Skin epidermis (tissue), 12 donors: ENCODE data around the gene TMEM132C.
"Not testable (repeated sequence)": the region's sequence is repeated elsewhere in the genome, so short reads cannot be mapped to it uniquely, and the experiment has no call there.

Source experiments
- H3K27ac ChIP-seq, 21 experiments: fragments of 200-600 bp; sonication (generic) in 11 of 21; one replicate each; pipeline ENCODE4 v1.5.0; 2020; ENCODE audit warnings: mild to moderate bottlenecking in 3 of 21, inconsistent platforms in 2 of 21, moderate library complexity in 2 of 21
- H3K4me3 ChIP-seq, 7 experiments: fragments of 200-600 bp; sonication (generic) in 2 of 7; one replicate each; pipeline ENCODE4 v1.5.0; 2020; ENCODE audit warnings: inconsistent platforms in 2 of 7, mild to moderate bottlenecking in 2 of 7, moderate library complexity in 1 of 7

Gene TMEM132C

DNA sequence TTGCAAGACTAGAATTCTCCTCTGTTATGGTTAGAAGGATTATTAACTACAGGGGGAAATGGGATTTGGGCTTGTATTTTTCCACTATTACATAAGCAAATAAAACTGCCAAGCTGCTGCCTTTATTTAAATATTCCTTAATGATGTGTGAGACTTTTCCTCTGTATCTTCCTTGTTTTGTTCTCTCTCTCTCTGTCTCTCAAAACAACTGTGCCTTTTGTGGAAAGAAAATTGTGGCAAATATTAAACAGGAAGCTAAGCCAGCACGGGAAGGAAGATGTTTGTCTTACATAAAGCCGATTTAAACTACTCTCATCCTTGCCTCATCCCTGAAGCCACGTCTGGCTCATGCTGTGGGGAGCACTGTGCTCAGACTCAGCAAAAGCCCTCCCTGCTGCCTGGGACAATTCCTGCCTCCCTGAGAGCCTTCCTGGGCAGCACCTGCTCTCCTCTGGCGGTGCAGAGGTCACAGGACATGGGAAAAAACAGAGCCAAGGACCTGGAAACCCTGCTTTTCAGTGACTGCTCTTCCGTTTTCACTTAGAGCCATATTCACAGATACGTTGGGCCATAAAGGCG lies 319.6 kb downstream of the TMEM132C start:
- Histone ChIP-seq H3K4me3 (no peak overlapping the region), H3K27ac (no peak overlapping the region)

DNA sequence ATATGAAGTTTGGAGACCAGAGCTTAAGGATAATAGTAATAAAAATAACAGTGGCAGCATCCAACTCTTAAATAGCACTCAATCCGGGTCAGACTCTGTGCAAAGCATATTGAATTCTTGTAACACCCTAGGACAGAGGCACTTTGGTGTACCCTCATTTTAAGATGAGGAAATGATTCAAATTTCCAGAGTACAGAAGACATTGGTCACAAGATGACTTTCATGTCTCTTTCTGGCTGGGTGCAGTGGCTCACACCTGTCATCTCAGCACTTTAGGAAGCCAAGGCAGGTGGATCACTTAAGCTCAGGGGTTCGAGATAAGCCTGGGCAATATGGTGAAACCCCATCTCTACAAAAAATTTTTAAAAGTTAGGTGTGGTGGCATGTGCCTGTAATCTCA lies 320.9 kb downstream of the TMEM132C start:
- no peak overlapping the region for H3K4me3 ChIP-seq
- H3K27ac ChIP-seq, result no peak overlapping the region

DNA sequence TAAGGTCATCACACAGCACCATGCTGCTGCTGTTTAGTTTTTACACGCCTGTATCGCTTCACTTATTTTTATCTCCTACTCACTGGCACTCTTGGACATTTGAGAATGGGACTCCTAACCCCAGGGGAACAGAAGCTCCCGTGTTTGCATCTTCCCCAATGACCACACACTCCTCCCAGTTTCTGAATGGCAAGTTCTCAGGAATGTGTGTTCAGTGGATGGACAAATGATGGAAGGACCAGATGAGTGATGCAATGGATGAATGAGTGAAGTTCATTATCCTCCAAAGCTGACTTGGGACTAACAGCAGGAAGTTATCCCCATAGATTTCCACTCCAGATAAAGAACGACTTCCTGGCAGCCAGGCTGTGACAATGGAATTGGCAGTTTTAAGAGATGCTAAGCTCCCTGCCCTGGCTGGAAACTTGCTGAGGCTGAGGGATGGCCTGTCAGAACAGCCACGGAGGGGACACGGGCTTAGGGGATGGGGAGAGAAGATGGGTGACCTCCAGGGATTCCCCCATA lies 325.3 kb downstream of the TMEM132C start:
- no peak overlapping the region for H3K27ac ChIP-seq
- H3K4me3 ChIP-seq, result no peak overlapping the region

DNA sequence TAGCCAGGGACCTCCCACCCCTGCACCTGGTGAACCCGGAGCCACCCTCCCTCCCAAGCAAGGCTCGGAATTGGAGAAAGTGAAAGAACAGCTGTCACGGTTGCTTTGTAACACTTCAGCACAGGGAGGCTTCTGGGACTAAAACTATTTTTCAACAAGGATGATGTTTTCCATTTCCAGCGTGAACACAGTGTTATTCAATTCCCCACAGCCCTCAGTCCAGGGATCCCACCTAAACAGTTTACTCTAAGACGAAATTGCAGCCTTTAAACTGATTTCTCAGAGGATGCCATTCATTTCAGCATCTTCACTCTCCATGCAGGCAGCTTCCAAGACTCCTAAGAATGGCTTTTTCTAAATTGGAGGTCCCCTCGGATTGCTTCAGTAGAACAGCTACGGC lies 327.6 kb downstream of the TMEM132C start:
- no peak overlapping the region for H3K4me3 ChIP-seq
- no peak overlapping the region for H3K27ac ChIP-seq

DNA sequence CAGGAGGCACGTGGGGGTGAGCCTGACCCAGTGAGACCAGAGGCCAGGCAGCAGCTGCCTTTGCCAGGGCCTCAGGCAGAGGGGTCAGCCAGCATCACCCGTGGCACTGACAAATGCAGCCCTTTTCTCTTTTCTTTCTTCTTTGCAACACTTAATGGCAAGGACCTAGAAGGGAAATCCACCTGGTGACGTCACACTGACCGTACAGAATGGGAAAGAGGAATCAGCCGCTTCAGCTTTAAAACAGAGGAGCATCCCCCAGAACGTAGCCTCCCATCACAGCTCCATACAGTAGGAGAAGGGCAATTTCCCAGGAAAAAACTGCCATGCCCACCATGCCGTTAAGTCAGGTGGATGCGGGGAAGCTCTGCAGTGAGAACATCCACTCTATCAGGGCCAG lies 328.6 kb downstream of the TMEM132C start:
- Histone ChIP-seq H3K4me3 (no peak overlapping the region), H3K27ac (no peak overlapping the region)

DNA sequence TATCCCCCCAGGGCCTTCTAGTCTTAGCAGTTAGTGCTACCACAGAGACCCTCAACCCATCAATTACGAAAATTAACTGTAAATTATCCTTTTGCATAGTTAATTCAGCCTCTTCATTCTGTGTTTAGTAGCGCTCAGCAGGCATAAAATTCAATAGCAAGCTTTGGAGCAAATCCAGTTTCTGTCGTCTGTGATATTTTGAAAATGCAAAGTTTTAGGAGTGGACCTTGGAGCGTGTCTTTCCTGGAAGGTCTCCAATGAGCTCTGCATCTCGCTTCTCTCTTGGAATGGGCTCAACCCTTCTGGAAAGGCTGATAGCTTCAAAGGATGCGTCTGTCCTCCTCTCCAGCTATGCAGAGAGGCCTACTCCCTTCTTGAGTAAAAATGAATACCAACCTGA lies 333.9 kb downstream of the TMEM132C start:
- Histone ChIP-seq H3K27ac (no peak overlapping the region), H3K4me3 (no peak overlapping the region)

DNA sequence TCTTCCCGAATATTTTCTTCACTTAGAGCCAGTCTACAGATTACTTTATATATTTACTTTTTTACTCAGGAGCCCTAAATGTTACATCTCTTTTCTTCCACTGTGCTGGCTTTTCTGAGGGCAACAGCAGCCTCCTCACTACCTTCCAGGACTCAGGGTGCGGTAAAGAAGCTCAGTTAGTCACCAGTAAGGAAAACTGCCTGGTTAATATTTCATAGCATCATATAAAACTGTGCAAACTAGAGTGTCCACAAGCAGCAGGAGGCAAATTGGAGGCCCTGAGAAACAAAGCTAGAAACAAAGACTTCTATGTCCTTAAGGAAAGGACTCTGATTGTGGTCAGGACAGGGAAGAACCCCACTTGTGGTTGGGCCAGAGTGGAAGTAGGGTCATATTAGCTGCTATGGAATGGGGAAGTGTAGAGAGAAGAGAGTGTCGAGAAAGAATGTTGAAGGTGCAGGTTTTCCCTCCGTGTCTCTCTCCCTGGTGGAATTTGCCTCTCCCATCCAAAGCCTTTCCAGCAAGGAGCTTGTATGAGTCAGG lies 336.7 kb downstream of the TMEM132C start:
- H3K4me3 ChIP-seq, result no peak overlapping the region
- H3K27ac ChIP-seq, result no peak overlapping the region

DNA sequence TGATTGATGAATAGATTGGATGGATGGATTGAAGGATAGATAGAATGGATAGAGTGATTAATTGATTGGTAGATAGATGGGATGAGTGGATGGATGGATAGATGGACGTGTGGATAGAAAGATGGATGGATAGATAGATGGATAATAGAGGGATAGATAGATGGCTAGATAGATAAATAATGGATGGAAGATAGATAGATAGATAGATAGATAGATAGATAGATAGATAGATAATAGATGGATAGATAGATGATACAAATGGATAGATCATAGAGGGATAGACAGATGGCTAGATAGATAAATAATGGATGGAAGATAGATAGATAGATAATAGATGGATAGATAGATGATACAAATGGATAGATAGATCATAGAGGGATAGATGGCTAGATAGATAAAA lies 337.2 kb downstream of the TMEM132C start:
- H3K4me3 ChIP-seq, H3K27ac ChIP-seq: not testable (repeated sequence)

DNA sequence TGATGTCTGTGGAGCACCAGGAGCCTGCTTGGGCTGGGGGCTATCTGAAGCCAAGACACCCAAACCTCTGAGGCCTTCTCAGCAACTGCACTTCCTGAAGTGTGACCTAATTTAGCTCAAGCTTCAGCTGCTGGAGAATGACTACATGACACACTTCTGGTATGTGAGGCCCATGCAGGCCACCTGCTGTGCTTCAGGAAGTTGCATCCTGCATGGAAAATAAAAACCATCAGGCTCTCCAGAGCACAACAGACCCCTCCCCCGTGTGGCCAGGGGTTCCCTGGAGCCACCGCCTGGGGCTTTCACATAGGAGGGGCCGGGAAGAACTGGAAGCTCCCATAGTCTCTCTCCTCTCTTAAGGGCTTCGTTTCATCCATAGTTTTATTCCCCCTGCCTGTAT lies 339.1 kb downstream of the TMEM132C start:
- Histone ChIP-seq H3K27ac (no peak overlapping the region), H3K4me3 (no peak overlapping the region)

DNA sequence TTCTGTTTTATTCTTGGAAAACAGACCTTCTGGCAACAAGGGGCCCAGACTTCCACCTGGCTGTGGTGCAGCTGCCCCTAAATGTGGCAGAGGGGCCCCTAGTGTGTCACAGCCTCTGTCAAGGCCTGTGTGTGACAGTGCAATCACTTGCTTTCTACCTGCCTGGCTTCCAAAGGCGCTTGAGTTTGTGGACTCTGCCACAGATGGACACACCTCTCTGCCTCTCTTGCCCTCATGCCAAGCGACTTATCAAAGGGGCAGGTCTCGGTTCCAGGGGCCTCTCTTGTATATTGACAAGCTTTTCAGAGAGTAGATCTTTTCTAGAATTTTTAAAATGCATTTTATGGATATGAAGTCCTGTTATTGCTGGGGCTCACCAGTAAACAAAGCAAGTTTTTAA lies 339.6 kb downstream of the TMEM132C start:
- H3K4me3 ChIP-seq, result no peak overlapping the region
- H3K27ac ChIP-seq, result no peak overlapping the region

DNA sequence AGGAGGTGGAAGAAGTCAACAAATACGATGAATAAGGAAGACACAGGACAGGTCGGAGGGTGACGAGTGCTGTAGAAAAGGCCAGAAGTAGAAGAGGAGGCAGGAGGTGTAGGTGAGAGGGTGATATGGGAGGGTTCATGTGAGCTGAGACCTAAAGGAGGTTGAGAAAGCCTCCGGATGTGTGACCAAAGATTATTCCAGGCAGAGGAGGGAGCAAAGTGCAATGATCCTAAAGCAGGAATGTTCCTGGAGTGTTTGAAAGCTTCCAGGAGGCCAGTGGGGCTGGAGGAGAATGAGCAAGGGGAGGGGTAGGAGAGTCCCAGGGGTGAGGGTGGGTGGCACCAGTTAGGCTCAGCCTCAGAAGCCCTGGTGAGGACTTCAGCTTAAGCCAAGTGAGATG lies 340.0 kb downstream of the TMEM132C start:
- no peak overlapping the region for H3K4me3 ChIP-seq
- no peak overlapping the region for H3K27ac ChIP-seq

DNA sequence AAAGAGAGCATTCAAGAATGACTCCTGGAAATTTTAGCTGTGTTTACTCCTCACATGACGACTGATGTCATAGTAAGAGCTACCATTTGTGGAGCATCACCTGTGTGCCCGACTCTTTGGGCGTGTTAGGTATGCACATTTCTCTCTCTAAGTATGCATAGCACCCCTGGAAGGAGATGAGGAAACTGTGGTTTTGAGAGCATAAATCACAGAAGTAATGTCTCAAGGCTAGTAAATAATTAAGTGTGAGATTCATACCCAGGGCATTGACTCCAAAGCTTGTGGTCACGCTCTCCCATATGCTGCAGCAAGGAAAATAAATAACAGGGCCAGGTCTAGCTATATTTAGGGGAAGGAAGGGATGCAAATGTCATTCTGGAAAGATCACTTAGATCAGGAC lies 340.7 kb downstream of the TMEM132C start:
- no peak overlapping the region for H3K27ac ChIP-seq
- H3K4me3 ChIP-seq, result no peak overlapping the region

DNA sequence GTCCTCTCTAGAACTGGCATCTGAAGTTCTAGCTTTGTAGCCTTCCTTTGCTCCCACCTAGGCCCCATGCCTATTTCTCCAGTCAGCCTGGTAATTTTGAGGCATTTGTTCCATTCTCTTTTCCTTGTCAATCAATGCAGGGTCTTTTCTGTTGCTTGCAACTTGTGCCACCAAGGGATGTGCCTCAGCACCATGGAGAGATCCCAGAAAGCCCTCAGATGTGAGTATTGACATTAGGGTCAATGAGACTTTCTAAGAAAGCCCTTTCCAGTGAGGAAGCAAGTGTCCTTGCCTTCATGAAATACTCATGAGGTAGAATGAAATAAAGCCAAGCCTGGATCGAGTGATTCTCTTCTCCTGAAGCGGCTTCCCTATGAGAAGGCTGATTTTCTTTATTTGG lies 342.9 kb downstream of the TMEM132C start:
- no peak overlapping the region for H3K27ac ChIP-seq

DNA sequence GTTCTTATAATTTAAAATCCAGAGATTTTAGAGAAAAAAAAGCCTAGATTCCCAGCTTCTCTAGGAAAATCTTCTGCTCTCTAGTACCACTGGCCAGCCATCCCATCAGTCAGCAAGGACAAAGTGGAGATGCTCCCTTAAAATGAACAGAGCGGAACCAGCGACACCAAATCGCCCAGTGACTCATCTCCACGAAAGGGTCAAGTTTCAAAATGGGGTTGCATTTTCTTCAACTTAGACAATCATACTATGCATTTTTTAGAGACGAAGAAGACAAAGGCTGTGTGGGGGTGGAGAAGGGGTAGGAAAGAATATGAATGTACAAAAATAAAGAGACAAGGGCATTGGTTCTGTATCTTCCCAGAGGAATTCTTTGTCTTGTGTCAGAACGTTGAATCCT lies 344.8 kb downstream of the TMEM132C start:
- no peak overlapping the region for H3K27ac ChIP-seq
- no peak overlapping the region for H3K4me3 ChIP-seq

More for the DNA sequence above, 342.9 kb downstream of the TMEM132C start:
- no peak overlapping the region for H3K4me3 ChIP-seq

DNA sequence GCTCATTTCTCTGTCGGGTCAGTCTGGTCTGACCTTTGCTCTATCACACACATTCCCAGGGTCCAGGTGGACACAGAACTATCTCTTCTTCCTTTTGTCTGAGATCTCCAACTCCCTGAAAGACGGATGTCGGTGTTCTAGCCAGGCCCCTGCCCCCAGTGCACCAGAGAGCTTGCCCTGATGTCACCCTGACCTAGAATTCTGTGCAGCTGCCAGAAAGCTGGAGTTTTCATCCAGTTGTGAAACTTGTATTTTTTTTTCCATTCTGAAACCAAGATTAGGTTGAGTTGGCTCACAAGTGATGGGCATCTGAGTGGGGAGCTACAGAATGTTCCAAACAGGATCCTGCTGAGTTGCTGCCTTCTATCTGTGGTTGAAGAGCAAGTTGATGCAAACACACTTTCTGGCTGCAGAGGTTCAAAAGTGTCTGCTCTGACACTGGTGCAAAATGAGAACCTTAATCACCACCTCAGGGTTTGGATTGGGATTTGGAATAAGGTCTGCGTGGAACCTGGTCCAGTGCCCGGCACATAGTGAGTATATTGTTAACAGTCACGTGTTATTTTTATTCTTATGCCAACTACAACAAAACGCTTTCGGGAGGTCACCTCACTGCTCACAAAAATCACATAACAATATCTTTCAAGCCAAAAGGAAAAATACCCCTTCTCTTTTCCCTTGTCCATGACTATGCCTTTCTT lies 345.3 kb downstream of the TMEM132C start:
- no peak overlapping the region for H3K4me3 ChIP-seq
- H3K27ac ChIP-seq, result no peak overlapping the region

DNA sequence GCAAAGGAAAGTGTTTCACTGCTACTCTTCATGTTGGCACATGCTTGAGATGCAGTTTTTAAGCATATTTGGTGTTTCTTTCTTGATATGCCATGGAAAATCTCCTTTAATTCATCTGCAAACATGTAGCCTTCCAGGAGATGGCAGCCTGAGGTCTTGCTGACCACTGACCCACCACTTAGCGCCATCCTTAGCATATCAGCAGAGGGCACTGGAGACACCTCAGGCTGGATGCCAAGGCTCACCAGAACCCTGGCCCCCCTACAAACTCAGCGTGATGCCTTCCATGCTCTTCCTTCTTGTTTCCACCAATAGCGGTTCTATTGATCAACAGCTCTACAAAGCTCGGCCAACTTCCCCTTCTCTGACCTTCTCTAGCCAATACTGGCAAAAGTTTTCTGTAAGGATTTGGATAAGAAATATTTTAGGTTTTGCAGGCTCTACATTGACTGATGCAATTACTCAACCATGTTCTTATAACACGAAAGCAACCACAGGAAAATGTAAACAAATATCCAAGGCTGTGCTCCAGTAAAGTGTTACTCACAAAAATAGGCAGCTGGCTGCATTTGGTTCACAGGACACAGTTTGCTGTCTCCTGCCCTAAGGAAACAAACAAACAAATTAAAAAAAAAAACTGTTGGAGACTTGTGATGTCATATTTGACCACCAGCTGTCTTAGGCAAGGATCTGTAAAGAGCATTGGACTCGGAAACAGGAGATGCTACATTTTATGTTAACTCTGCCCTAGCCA lies 347.0 kb downstream of the TMEM132C start:
- Histone ChIP-seq H3K27ac (no peak overlapping the region), H3K4me3 (no peak overlapping the region)

DNA sequence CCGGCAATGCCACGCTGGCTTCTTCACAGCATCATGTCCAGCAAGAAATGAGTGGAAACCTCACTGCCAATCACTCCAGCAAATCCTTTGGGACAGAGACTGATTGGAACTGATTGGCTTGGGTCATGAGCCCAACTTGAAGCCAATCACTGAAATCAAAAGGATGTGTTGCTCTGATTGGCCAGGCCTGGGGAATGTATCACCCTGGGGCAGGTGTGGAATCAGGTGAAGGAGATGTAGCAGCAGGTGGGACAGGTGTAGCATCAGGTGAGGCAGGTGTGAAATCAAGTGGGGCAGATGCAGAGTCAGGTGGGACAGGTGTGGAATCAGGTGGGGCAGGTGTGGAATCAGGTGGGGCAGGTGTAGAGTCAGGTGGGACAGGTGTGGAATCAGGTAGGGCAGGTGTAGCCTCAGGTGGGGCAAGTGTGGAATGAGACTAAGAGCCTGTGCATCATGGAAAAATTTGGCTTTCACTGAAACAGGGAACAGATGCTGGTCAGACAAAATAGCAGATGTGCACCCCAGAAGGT lies 350.4 kb downstream of the TMEM132C start:
- Histone ChIP-seq H3K4me3 (no peak overlapping the region), H3K27ac (no peak overlapping the region)

DNA sequence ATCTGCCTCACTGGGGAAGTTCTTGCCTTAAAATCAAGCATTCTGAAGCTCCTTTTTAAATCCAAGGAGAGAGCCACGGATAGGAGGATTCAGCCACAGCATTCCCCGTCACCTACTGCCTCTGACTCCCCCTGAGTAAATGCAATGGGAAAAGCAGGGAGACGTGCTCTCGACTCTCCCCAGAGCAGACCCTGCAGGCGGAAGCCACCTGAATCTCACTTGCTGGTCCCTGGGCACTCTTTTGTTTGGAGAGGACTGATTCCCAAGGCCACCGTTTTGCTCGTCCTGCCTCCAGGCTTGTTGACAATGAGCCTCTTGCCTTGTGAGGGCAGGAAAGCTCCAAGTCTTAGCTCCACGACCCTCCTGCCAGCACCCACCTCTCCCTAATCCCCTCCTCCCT lies 352.3 kb downstream of the TMEM132C start:
- Histone ChIP-seq H3K4me3 (no peak overlapping the region), H3K27ac (no peak overlapping the region)

DNA sequence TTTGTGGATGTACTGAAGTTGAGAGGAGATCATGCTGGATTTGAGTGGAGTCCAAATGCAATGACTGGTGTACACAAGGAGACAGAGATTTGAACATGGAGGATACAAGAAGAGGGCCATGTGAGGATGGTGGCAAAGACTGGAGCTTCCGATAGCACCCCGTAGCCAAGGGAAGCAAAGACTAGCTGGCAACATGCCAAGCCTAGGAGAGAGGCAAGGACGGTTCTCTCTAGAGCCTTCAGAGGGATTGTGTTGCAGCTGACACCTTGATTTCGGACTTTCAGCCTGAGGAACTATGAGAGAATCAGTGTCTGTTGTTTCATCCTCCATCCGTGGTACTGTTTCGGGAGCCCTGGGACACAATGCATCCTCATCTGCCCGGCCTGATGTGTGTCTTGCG lies 354.3 kb downstream of the TMEM132C start:
- Histone ChIP-seq H3K4me3 (no peak overlapping the region), H3K27ac (no peak overlapping the region)

DNA sequence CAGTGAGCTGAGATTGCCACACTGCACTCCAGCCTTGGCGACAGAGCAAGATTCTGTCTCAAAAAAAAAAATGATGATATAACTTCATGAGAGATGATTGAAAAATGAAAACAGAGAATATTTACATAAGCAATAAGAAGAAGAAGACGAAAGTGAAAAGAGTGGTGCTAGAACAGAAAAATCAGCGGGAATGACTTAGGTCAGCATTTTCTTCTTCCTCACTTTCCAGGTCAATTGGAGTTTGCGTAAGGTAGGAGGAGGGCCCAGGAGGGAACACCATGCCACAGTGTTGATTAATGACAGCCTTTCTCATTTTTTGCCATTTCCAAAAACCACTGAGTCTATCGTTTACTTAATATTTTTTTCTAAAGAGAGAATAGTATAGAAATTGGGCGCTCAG lies 356.8 kb downstream of the TMEM132C start:
- Histone ChIP-seq H3K27ac (no peak overlapping the region), H3K4me3 (no peak overlapping the region)
